K562 (cell line): ENCODE data around the gene GPR15LG. TPM values are rescaled to one million over a fixed set of nuclear protein-coding genes. Genes with fewer than 3 reads are reported as not detected.

Experiments used
- ATAC-seq: fragments of 200-7000 bp; cut with Tn5 transposase; 3 replicates; pipeline ENCODE4 v1.9.1; 2020; ENCODE audit warnings: moderate library complexity
- BruUV-seq: library from RNA; stranded (reverse); fragments of 400-500 nt; replicated peaks from 2 replicates; lab custom pipeline; 2021; lab: Mats Ljungman, UMichigan
- CTCF ChIA-PET: fragments of 300-600 bp; formaldehyde crosslinking; extraction: SDS; loops from one replicate; lab custom pipeline; 2021; ENCODE audit warnings: low intra/inter-chr PET ratio; lab: Yijun Ruan, JAX
- POLR2A ChIA-PET: fragments of 300-600, 350-650 bp; sonication (Branson Sonifier 250); formaldehyde crosslinking; extraction: SDS; loops from one replicate; lab custom pipeline; 2021; ENCODE audit warnings: antibody characterized with exemption, inconsistent platforms; lab: Yijun Ruan, JAX
- DNase-seq, 4 experiments: peaks; one replicate each; pipeline versions ENCODE4 v3.0.0 to v3.0.0-alpha.2; 2011 to 2018; ENCODE audit warnings: low spot score in 3 of 4, mixed read lengths in 3 of 4; ENCODE audit errors: extremely low read depth in 1 of 4
- FAIRE-seq: peaks from 2 replicates; lab custom pipeline; 2011; peaks lifted over from hg19 to GRCh38; lab: Jason Lieb, UNC
- H2AFZ ChIP-seq: 2 replicates; pipeline ENCODE4 v1.6.0; 2011; ENCODE audit warnings: low read depth, low read length, control low read depth, inconsistent platforms
- H3K27ac ChIP-seq: fragments of 200-600 bp; 3 replicates; pipeline ENCODE4 v1.8.0; 2011; ENCODE audit warnings: low read depth, mild to moderate bottlenecking, control low read depth, inconsistent platforms, low read length, moderate library complexity, mixed read lengths; ENCODE audit errors: extremely low read depth
- H3K27me3 ChIP-seq, 2 experiments: fragments of 300-600 bp in 1 of 2; 2 replicates in 1 of 2; 3 replicates in 1 of 2; pipeline versions ENCODE4 v1.6.0 to v1.8.0; 2011; ENCODE audit warnings: inconsistent platforms in 2 of 2, low read length in 2 of 2, mild to moderate bottlenecking in 1 of 2, mixed read lengths in 1 of 2, moderate library complexity in 1 of 2; ENCODE audit not compliant: control insufficient read depth in 2 of 2, insufficient read depth in 2 of 2
- H3K36me3 ChIP-seq: fragments of 300-600 bp; 3 replicates; pipeline ENCODE4 v1.8.0; 2011; ENCODE audit warnings: mild to moderate bottlenecking, low read length, inconsistent platforms; ENCODE audit not compliant: control insufficient read depth, insufficient read depth
- H3K4me1 ChIP-seq, 2 experiments: fragments of 200-600 bp in 1 of 2; replicated peaks in 1 of 2; 2 replicates in 1 of 2; 3 replicates in 1 of 2; pipeline versions ENCODE4 v1.5.1 to v1.8.0; 2011; ENCODE audit warnings: inconsistent platforms in 2 of 2, low read length in 2 of 2, mild to moderate bottlenecking in 1 of 2, mixed read lengths in 1 of 2, moderate library complexity in 1 of 2; ENCODE audit not compliant: control insufficient read depth in 2 of 2, insufficient read depth in 2 of 2
- H3K4me2 ChIP-seq: 2 replicates; pipeline ENCODE4 v1.6.1; 2011; ENCODE audit warnings: low read length, control low read depth, inconsistent platforms, mixed read lengths; ENCODE audit not compliant: insufficient read depth
- H3K4me3 ChIP-seq: fragments of 200-600 bp; sonication (generic), shearing (Covaris generic); 2 replicates; pipeline ENCODE4 v1.5.1; 2016; ENCODE audit warnings: control low read depth, inconsistent platforms
- H3K79me2 ChIP-seq: fragments of 200-600 bp; 3 replicates; pipeline ENCODE4 v1.8.0; 2011; ENCODE audit warnings: low read length, inconsistent platforms; ENCODE audit not compliant: control insufficient read depth, insufficient read depth
- H3K9ac ChIP-seq, 2 experiments: 2 replicates each; pipeline versions ENCODE4 v1.6.0 to v1.6.1; 2011; ENCODE audit warnings: low read depth in 2 of 2, low read length in 2 of 2, control low read depth in 1 of 2, inconsistent platforms in 1 of 2, mild to moderate bottlenecking in 1 of 2, mixed read lengths in 1 of 2; ENCODE audit not compliant: insufficient read depth in 1 of 2
- H3K9me1 ChIP-seq: one replicate; pipeline ENCODE4 v1.6.0; 2011; ENCODE audit warnings: inconsistent platforms, mild to moderate bottlenecking, low read length, moderate library complexity; ENCODE audit not compliant: control insufficient read depth, insufficient read depth
- H3K9me3 ChIP-seq: replicated peaks from 2 replicates; pipeline ENCODE4 v1.5.1; 2011; ENCODE audit warnings: low read depth, low read length, inconsistent platforms; ENCODE audit not compliant: control insufficient read depth, insufficient read depth
- H4K20me1 ChIP-seq: replicated peaks from 2 replicates; pipeline ENCODE4 v1.6.1; 2011; ENCODE audit warnings: low read length, inconsistent platforms, mixed read lengths; ENCODE audit not compliant: control insufficient read depth, insufficient read depth
- ZBTB11 ChIP-seq, 3 experiments: fragments of 200-800 bp in 1 of 3; fragments of 250-450 bp in 1 of 3; fragments of 450-650 bp in 1 of 3; sonication (Bioruptor Pico) in 1 of 3; sonication (Bioruptor generic) in 1 of 3; formaldehyde crosslinking in 1 of 3; IDR thresholded peaks; 2 replicates each; pipeline versions ENCODE4 v1.6.1 to v1.8.0; 2016 to 2022; ENCODE audit warnings: mild to moderate bottlenecking in 2 of 3, missing genetic modification characterization in 2 of 3, missing compliant biosample characterization in 1 of 3, moderate library complexity in 1 of 3
- ZNF436 ChIP-seq: fragments of 250-450, 450-650 bp; sonication (Bioruptor Pico); formaldehyde crosslinking; IDR thresholded peaks from 2 replicates; pipeline ENCODE4 v1.7.0; 2020; ENCODE audit warnings: mild to moderate bottlenecking
- WGBS: fragments of 100-300 bp; shearing (Covaris generic); methylation state at CpG from one replicate; pipeline ENCODE4 v1.1.6; 2016; ENCODE audit warnings: low coverage, mixed read lengths; ENCODE audit not compliant: insufficient coverage; ENCODE audit errors: missing lambda C conversion rate; 5-methylcytosine and 5-hydroxymethylcytosine counted together
- in situ Hi-C: fragments of 300-500 bp; cut with MboI; formaldehyde crosslinking; loops from 4 replicates; pipeline ENCODE4 v1.15.0; 2018; ENCODE audit warnings: inconsistent platforms, mixed read lengths
- intact Hi-C: fragments of 100-400 bp; cut with micrococcal nuclease; formaldehyde crosslinking; loops from 2 replicates; pipeline ENCODE4 v1.14.2; 2022
- polyA plus RNA-seq, 8 experiments: library from polyadenylated mRNA; depleted of rRNA in 4 of 8; stranded (reverse) in 5 of 8; unstranded in 3 of 8; fragments of >200 nt; fragmentation: Nextera tagmentation in 2 of 8; fragmentation: Illumina TruSeq in 1 of 8; extraction: Ambion mirVana in 2 of 8; extraction: Trizol in 1 of 8; gene quantifications; 2 replicates each; pipeline versions ENCODE4 v1.2.1 to v1.2.3, GENCODE V29; 2011 to 2014; ENCODE audit warnings: inconsistent platforms in 1 of 8, missing spikeins in 1 of 8
- total RNA-seq, 7 experiments: library from RNA; depleted of rRNA in 6 of 7; stranded (reverse); fragments of >200 nt in 6 of 7; fragmentation: Illumina TruSeq in 2 of 7; extraction: Trizol in 2 of 7; gene quantifications; 2 replicates each; pipeline versions ENCODE4 v1.2.1 to v1.2.3, GENCODE V29; 2011 to 2021; ENCODE audit warnings: low replicate concordance in 1 of 7
- TF ChIP-seq, protein P1 (sequence below): fragments of 450-650 bp; formaldehyde crosslinking; IDR thresholded peaks from 2 replicates; pipeline ENCODE4 v1.4.0; 2022; ENCODE audit warnings: missing genetic modification characterization

The GPR15LG gene
- total and polyA plus RNA-seq, 9 of the 15 experiments (the other 6 are each of a cell fraction or from before 2014, with no cell fraction given) = 0.51 TPM; not detected in 8

DNA sequence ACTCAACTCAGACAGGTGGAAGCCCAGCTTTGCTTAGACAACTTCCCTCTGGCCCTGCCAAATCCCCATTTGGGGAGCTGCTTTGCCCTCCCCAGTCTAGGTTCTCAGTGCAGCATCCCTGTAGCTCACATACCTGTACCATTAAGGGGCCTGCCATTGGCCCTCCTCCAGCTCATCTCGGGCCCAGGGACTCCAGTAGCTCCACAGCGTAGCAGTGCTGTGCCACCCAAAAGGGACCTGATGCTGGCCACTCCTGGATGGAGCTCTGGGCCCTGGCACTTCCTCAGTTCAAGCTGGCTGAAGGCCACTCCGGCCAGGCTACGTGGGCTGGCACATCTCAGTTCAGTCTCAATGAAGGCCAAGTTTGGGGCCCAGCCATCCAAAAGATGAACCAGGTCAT lies 60.3 kb downstream of the GPR15LG start:
- POLR2A ChIA-PET = interaction anchor here (3.1 kb wide), 1 partner anchor 12 kb away, joined by 13 read pairs; the partner anchor contains the start of gene RGR
- FAIRE-seq (no peak), DNase-seq (no peak), ATAC-seq (no peak)
- no peak overlapping the region for H2AFZ ChIP-seq
- H3K4me3 ChIP-seq = no peak overlapping the region
- BruUV-seq = no TSS peak
- no peak overlapping the region for H3K4me2 ChIP-seq
- H3K9ac ChIP-seq = no peak overlapping the region
- no peaks in the 10 kb centered on the region for H4K20me1 ChIP-seq
- H3K4me1 ChIP-seq = peaks cover 0 to 7% of the 10 kb centered on the region in 2 experiments; a peak in 2 of 5 replicates
- intact Hi-C loops (no loop called here), in situ Hi-C loops (no loop called here)
- 0% methylated on average over 4 of the region's 4 CpGs for WGBS
- H3K9me3 ChIP-seq = no peaks in the 10 kb centered on the region
- H3K27ac ChIP-seq = no peak overlapping the region
- CTCF ChIA-PET = no interaction called here
- H3K36me3 ChIP-seq = no peaks in the 10 kb centered on the region
- H3K27me3 ChIP-seq = peaks cover 19 to 52% of the 10 kb centered on the region in 2 experiments; a peak in 4 of 5 replicates
- H3K9me1 ChIP-seq = no peaks in the 10 kb centered on the region
- TF ChIP-seq ZNF436 (CRISPR knock-in tag) = no peak
- TF ChIP-seq, protein P1, sequence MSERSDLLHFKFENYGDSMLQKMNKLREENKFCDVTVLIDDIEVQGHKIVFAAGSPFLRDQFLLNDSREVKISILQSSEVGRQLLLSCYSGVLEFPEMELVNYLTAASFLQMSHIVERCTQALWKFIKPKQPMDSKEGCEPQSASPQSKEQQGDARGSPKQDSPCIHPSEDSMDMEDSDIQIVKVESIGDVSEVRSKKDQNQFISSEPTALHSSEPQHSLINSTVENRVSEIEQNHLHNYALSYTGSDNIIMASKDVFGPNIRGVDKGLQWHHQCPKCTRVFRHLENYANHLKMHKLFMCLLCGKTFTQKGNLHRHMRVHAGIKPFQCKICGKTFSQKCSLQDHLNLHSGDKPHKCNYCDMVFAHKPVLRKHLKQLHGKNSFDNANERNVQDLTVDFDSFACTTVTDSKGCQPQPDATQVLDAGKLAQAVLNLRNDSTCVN = no peak
- TF ChIP-seq ZBTB11 (CRISPR knock-in tag; IDR thresholded peaks at IDR 0.05) = no peak
- TF ChIP-seq, all 486 proteins: peak for 0
- H3K79me2 ChIP-seq = no peaks in the 10 kb centered on the region
